ENCODE measurements around the gene GORASP1. TPM values are rescaled to one million over a fixed set of nuclear protein-coding genes. Genes with fewer than 3 reads are reported as not detected.

Gene GORASP1
- total and polyA plus RNA-seq, 2 of the 8 experiments (the other 6 are each of a cell fraction or from before 2014, with no cell fraction given), result 33.4 to 33.5 TPM

GRCh38 chr3:39095778-39096177, 11.6 kb downstream of the GORASP1 start:
- H3K27me3 ChIP-seq (replicated peaks in 1 of 4; ENCODE audit: control insufficient read depth in 3 of 4, extremely low read depth in 1 of 4, insufficient read depth in 3 of 4, low read length in 3 of 4), result peaks cover 0 to 2% (median 0%) of the 10 kb centered on the region in 4 experiments; a peak in 1 of 7 replicates
- H3K79me2 ChIP-seq (ENCODE audit: control insufficient read depth in 1 of 2, insufficient read depth in 2 of 2, low read length in 2 of 2), result no peaks in the 10 kb centered on the region
- H2AFZ ChIP-seq (ENCODE audit: low read length), result no peak overlapping the region
- ChIA-PET POLR2A (ENCODE audit: partially characterized antibody) (interaction anchor here (0.6 kb wide), 1 partner anchor 26 kb away, joined by 3 read pairs; no protein-coding TSS in a partner anchor), CTCF (ENCODE audit: partially characterized antibody) (interaction anchor here (1.3 to 3.2 kb wide), 2 partner anchors 96 to 193 kb away, joined by 3 to 16 read pairs; partner anchors contain the start of gene XIRP1)
- H3K79me1 ChIP-seq (ENCODE audit: low read depth, low read length), result no peaks in the 10 kb centered on the region
- no peaks in the 10 kb centered on the region; the same call in 1 of the 2 replicates for H3K23me2 ChIP-seq (ENCODE audit: low read depth, low read length)
- peaks cover 22 to 57% (median 50%) of the 10 kb centered on the region in 4 experiments for H3K36me3 ChIP-seq (ENCODE audit: control insufficient read depth in 2 of 4, insufficient read depth in 4 of 4, low read length in 3 of 4)
- no peaks in the 10 kb centered on the region for H3K4me1 ChIP-seq (replicated peaks in 1 of 4; ENCODE audit: control insufficient read depth in 3 of 4, insufficient read depth in 4 of 4, low read length in 3 of 4)
- H4K91ac ChIP-seq (replicated peaks; ENCODE audit: insufficient read length, low read length), result no peak overlapping the region
- H3K18ac ChIP-seq (ENCODE audit: extremely low read depth, low read length), result no peak overlapping the region
- H4K5ac ChIP-seq (ENCODE audit: insufficient read length, low read depth, low read length), result no peak overlapping the region
- no peak overlapping the region for H2BK5ac ChIP-seq (ENCODE audit: low read depth, low read length)
- H2BK20ac ChIP-seq (ENCODE audit: low read length), result no peak overlapping the region
- no peak overlapping the region for H3K9ac ChIP-seq (replicated peaks in 1 of 4; ENCODE audit: extremely low read depth in 1 of 4, low read depth in 3 of 4, low read length in 3 of 4)
- no peak overlapping the region for H3K4me3 ChIP-seq (ENCODE audit: extremely low read depth in 1 of 4, insufficient read depth in 2 of 4, low read depth in 3 of 4, low read length in 4 of 4)
- H3K9me3 ChIP-seq (ENCODE audit: insufficient read depth in 2 of 2, low read depth in 1 of 2, low read length in 1 of 2), result no peaks in the 10 kb centered on the region; a peak in 1 of 4 replicates
- H3K14ac ChIP-seq (ENCODE audit: insufficient read length), result no peak overlapping the region
- no peak overlapping the region for H2BK120ac ChIP-seq (replicated peaks; ENCODE audit: low read depth, low read length)
- FAIRE-seq (no peak), DNase-seq (ENCODE audit: low read depth in 1 of 2, low spot score in 2 of 2) (peak in 1 of 2 experiments; percentile 24)
- no peak overlapping the region for H4K8ac ChIP-seq (ENCODE audit: extremely low read depth, insufficient read depth, low read length)
- peaks cover 0 to 3% of the 10 kb centered on the region in 2 experiments for H4K20me1 ChIP-seq (replicated peaks in 1 of 2; ENCODE audit: control insufficient read depth in 1 of 2, insufficient read depth in 2 of 2, low read length in 2 of 2)
- H3K4me2 ChIP-seq (ENCODE audit: insufficient read depth in 1 of 2, low read depth in 2 of 2, low read length in 2 of 2), result no peak overlapping the region
- 90% methylated on average over 3 of the region's 3 CpGs; no CpG with 5 or more reads in 1 of the 2 experiments for WGBS, 2 experiments (ENCODE audit: extremely low coverage in 1 of 2, insufficient coverage in 1 of 2, insufficient read length in 1 of 2, insufficient replicate concordance in 2 of 2, low coverage in 1 of 2, low lambda C conversion rate in 2 of 2, missing lambda C conversion rate in 1 of 2)
- H2BK12ac ChIP-seq (ENCODE audit: low read depth, low read length), result no peak overlapping the region
- no peak overlapping the region for H3K4ac ChIP-seq (replicated peaks; ENCODE audit: insufficient read length, low read depth, low read length)
- H2AK5ac ChIP-seq (ENCODE audit: low read depth, low read length), result no peak overlapping the region
- no peak overlapping the region for H3K56ac ChIP-seq (replicated peaks; ENCODE audit: insufficient read length, low read depth, low read length)
- no peak overlapping the region for H3K27ac ChIP-seq (ENCODE audit: low read depth, low read length)
- no peak overlapping the region for H2BK15ac ChIP-seq (ENCODE audit: low read length)
- TF ChIP-seq POLR2A (IDR thresholded peaks at IDR 0.05; ENCODE audit: control extremely low read depth in 1 of 2, low read depth in 2 of 2, low read length in 2 of 2), result no peak
- no peak for TF ChIP-seq RNF2 (IDR thresholded peaks at IDR 0.05; ENCODE audit: borderline replicate concordance, low read depth, low read length, missing control alignments, poor library complexity, severe bottlenecking)
- TF ChIP-seq PHF8 (conservative IDR thresholded peaks at IDR 0.05; ENCODE audit: low read depth, low read length), result no peak
- no peak for TF ChIP-seq EZH2 (IDR thresholded peaks at IDR 0.05; ENCODE audit: low read depth, low read length, severe bottlenecking)
- no peak for TF ChIP-seq YY1 (IDR thresholded peaks at IDR 0.05; ENCODE audit: low read depth, low read length)
- no peak for TF ChIP-seq CTBP2 (IDR thresholded peaks at IDR 0.05; ENCODE audit: borderline replicate concordance, insufficient read depth, insufficient read length, low read length)
- TF ChIP-seq POU5F1 (IDR thresholded peaks at IDR 0.05; ENCODE audit: low read depth, low read length), result no peak
- no peak for TF ChIP-seq CHD2 (IDR thresholded peaks at IDR 0.05; ENCODE audit: low read length)
- no peak for TF ChIP-seq EGR1 (IDR thresholded peaks at IDR 0.05; ENCODE audit: borderline replicate concordance, low read depth, low read length)
- no peak overlapping the region for H3K23ac ChIP-seq (ENCODE audit: insufficient read length)

All from H1 (cell line).